Loucy (cell line): ENCODE results near the gene C10orf67.

ENCODE experiments used
- H2AFZ ChIP-seq: fragments of 200-600 bp; sonication (generic); 2 replicates; pipeline ENCODE4 v1.6.0; 2016; ENCODE audit warnings: antibody characterized with exemption, mild to moderate bottlenecking, low read length, moderate library complexity
- H3F3A ChIP-seq: fragments of 200-600 bp; 2 replicates; pipeline ENCODE4 v1.6.0; 2016; ENCODE audit warnings: antibody characterized with exemption, low read depth, mild to moderate bottlenecking
- H3K27me3 ChIP-seq: fragments of 200-600 bp; sonication (generic); 2 replicates; pipeline ENCODE4 v1.6.1; 2014; ENCODE audit warnings: low read length, mild to moderate bottlenecking; ENCODE audit not compliant: insufficient read depth, poor library complexity, severe bottlenecking
- H3K36me3 ChIP-seq: fragments of 200-600 bp; sonication (generic); 2 replicates; pipeline ENCODE4 v1.6.1; 2016; ENCODE audit warnings: low read length; ENCODE audit not compliant: insufficient read depth
- H3K4me1 ChIP-seq: fragments of 200-600 bp; sonication (generic); 2 replicates; pipeline ENCODE4 v1.5.1; 2014; ENCODE audit warnings: low read length, mild to moderate bottlenecking; ENCODE audit not compliant: insufficient read depth, poor library complexity, severe bottlenecking
- H3K4me2 ChIP-seq: fragments of 200-600 bp; sonication (generic); 2 replicates; pipeline ENCODE4 v1.6.0; 2014; ENCODE audit warnings: antibody characterized with exemption, low read length, low read depth, mild to moderate bottlenecking; ENCODE audit not compliant: poor library complexity, severe bottlenecking
- H3K4me3 ChIP-seq: fragments of 200-600 bp; sonication (generic); 2 replicates; pipeline ENCODE4 v1.5.1; 2014; ENCODE audit warnings: low read length, mild to moderate bottlenecking, mixed read lengths; ENCODE audit not compliant: poor library complexity, severe bottlenecking
- H3K79me2 ChIP-seq: fragments of 200-600 bp; sonication (generic); 2 replicates; pipeline ENCODE4 v1.6.1; 2014; ENCODE audit warnings: low read length; ENCODE audit not compliant: insufficient read depth
- H3K9ac ChIP-seq: fragments of 200-600 bp; sonication (generic); 2 replicates; pipeline ENCODE4 v1.6.0; 2014; ENCODE audit warnings: mild to moderate bottlenecking, low read depth, low read length, moderate library complexity; ENCODE audit not compliant: poor library complexity, severe bottlenecking
- H3K9me2 ChIP-seq: fragments of 200-600 bp; sonication (generic); replicated peaks from 2 replicates; pipeline ENCODE4 v1.6.1; 2016; ENCODE audit warnings: low read depth, low read length, mixed read lengths
- H3K9me3 ChIP-seq: fragments of 200-600 bp; sonication (generic); 2 replicates; pipeline ENCODE4 v1.6.1; 2014; ENCODE audit warnings: mild to moderate bottlenecking, antibody characterized with exemption, low read length, low read depth; ENCODE audit not compliant: insufficient read depth
- H4K20me1 ChIP-seq: fragments of 200-600 bp; sonication (generic); 2 replicates; pipeline ENCODE4 v1.6.0; 2014; ENCODE audit warnings: antibody characterized with exemption, low read length, mild to moderate bottlenecking; ENCODE audit not compliant: insufficient read depth, poor library complexity, severe bottlenecking
- CTCF ChIP-seq: fragments of 200-600 bp; sonication (generic); conservative IDR thresholded peaks from 2 replicates; pipeline ENCODE4 v1.5.1; 2014; ENCODE audit warnings: mild to moderate bottlenecking, antibody characterized with exemption, low read length
- EZH2phosphoT487 ChIP-seq: fragments of 200-600 bp; IDR thresholded peaks from 2 replicates; pipeline ENCODE4 v1.6.1; 2018; ENCODE audit warnings: antibody characterized with exemption, mild to moderate bottlenecking, moderate library complexity, borderline replicate concordance

Gene C10orf67

GRCh38 chr10:23362069-23362830 is 17.7 kb upstream of the C10orf67 start:
- H3K9ac ChIP-seq: no peak overlapping the region
- H2AFZ ChIP-seq: no peak overlapping the region
- no peaks in the 10 kb centered on the region for H3K36me3 ChIP-seq
- no peaks in the 10 kb centered on the region for H3K27me3 ChIP-seq
- H3K4me1 ChIP-seq: no peaks in the 10 kb centered on the region
- no peak overlapping the region for H3K4me3 ChIP-seq
- no peaks in the 10 kb centered on the region for H3F3A ChIP-seq
- H3K9me2 ChIP-seq: no peaks in the 10 kb centered on the region
- no peaks in the 10 kb centered on the region for H3K79me2 ChIP-seq
- H4K20me1 ChIP-seq: no peaks in the 10 kb centered on the region
- H3K9me3 ChIP-seq: no peaks in the 10 kb centered on the region
- no peak overlapping the region for H3K4me2 ChIP-seq
- no peak for TF ChIP-seq EZH2phosphoT487
- no peak for TF ChIP-seq CTCF

- H3K9ac ChIP-seq: no peak overlapping the region
- H3K4me3 ChIP-seq: no peak overlapping the region
- H3K9me3 ChIP-seq: no peaks in the 10 kb centered on the region
- TF ChIP-seq CTCF (no peak), EZH2phosphoT487 (no peak)
- H3F3A ChIP-seq: no peaks in the 10 kb centered on the region
- no peaks in the 10 kb centered on the region for H3K9me2 ChIP-seq
- no peak overlapping the region for H2AFZ ChIP-seq
- no peaks in the 10 kb centered on the region for H3K79me2 ChIP-seq
- H3K36me3 ChIP-seq: no peaks in the 10 kb centered on the region
- no peaks in the 10 kb centered on the region for H4K20me1 ChIP-seq
- H3K4me1 ChIP-seq: no peaks in the 10 kb centered on the region
- H3K4me2 ChIP-seq: no peak overlapping the region
- no peaks in the 10 kb centered on the region for H3K27me3 ChIP-seq
These were observed 17.1 kb upstream of the C10orf67 start for GRCh38 chr10:23361665-23362064.

- no peaks in the 10 kb centered on the region for H3K9me3 ChIP-seq
- H4K20me1 ChIP-seq: no peaks in the 10 kb centered on the region
- no peaks in the 10 kb centered on the region for H3K9me2 ChIP-seq
- no peaks in the 10 kb centered on the region for H3K27me3 ChIP-seq
- H3K36me3 ChIP-seq: no peaks in the 10 kb centered on the region
- no peaks in the 10 kb centered on the region for H3F3A ChIP-seq
- no peak overlapping the region for H2AFZ ChIP-seq
- no peaks in the 10 kb centered on the region for H3K4me1 ChIP-seq
- H3K79me2 ChIP-seq: no peaks in the 10 kb centered on the region
- H3K4me3 ChIP-seq: no peak overlapping the region
- H3K9ac ChIP-seq: no peak overlapping the region
- no peak for TF ChIP-seq CTCF
- TF ChIP-seq EZH2phosphoT487: no peak
- no peak overlapping the region for H3K4me2 ChIP-seq
These were observed 15.2 kb upstream of the C10orf67 start for GRCh38 chr10:23359692-23360380.
